CD4-positive, CD25-positive, alpha-beta regulatory T cell (primary cell): ENCODE measurements around the gene WWOX. TPM values are rescaled to one million over a fixed set of nuclear protein-coding genes. Genes with fewer than 3 reads are reported as not detected.

Experiments
- ATAC-seq, 2 donors: fragments of 150-1000 bp; cut with Tn5 transposase; one replicate each; pipeline ENCODE4 v1.10.0; 2021; ENCODE audit warnings: low read depth in 2 of 2, moderate number of reproducible peaks in 2 of 2, moderate library complexity in 1 of 2
- DNase-seq, 3 donors: peaks; one replicate each; pipeline versions ENCODE4 v3.0.0 to v3.0.0-alpha.2; 2012 to 2022; ENCODE audit warnings: mixed read lengths in 1 of 3
- H3K27ac ChIP-seq: one replicate; pipeline ENCODE4 v1.7.0; 2013; ENCODE audit warnings: mild to moderate bottlenecking, low read length; ENCODE audit not compliant: insufficient read depth, poor library complexity, severe bottlenecking
- H3K27me3 ChIP-seq: one replicate; pipeline ENCODE4 v1.7.0; 2013; ENCODE audit warnings: low read length; ENCODE audit not compliant: control insufficient read depth, insufficient read depth
- H3K36me3 ChIP-seq: one replicate; pipeline ENCODE4 v1.7.0; 2013; ENCODE audit warnings: mild to moderate bottlenecking, low read length, moderate library complexity; ENCODE audit not compliant: control insufficient read depth, insufficient read depth
- H3K4me1 ChIP-seq: 2 replicates; pipeline ENCODE4 v1.7.0; 2013; ENCODE audit warnings: mild to moderate bottlenecking, low read length; ENCODE audit not compliant: insufficient read depth, control insufficient read depth, poor library complexity, severe bottlenecking
- H3K4me3 ChIP-seq: one replicate; pipeline ENCODE4 v1.7.0; 2013; ENCODE audit warnings: low read depth, mild to moderate bottlenecking, low read length, moderate library complexity
- H3K9me3 ChIP-seq, 2 experiments: 1 replicate in 1 of 2; 2 replicates in 1 of 2; pipeline ENCODE4 v1.7.0; 2013; ENCODE audit warnings: low read length in 2 of 2, mild to moderate bottlenecking in 1 of 2, moderate library complexity in 1 of 2; ENCODE audit not compliant: control insufficient read depth in 2 of 2
- H3K27ac Mint-ChIP-seq, 3 donors: one replicate each; pipeline ENCODE4 v1.8.0; 2020 to 2022; ENCODE audit warnings: mild to moderate bottlenecking in 3 of 3, mixed read lengths in 3 of 3, moderate library complexity in 2 of 3
- H3K27me3 Mint-ChIP-seq: one replicate; pipeline ENCODE4 v1.8.0; 2022; ENCODE audit warnings: mild to moderate bottlenecking, mixed read lengths
- H3K36me3 Mint-ChIP-seq: one replicate; pipeline ENCODE4 v1.8.0; 2020; ENCODE audit warnings: mixed read lengths
- H3K4me1 Mint-ChIP-seq, 4 donors: one replicate each; pipeline ENCODE4 v1.8.0; 2020 to 2022; ENCODE audit warnings: mixed read lengths in 4 of 4, mild to moderate bottlenecking in 1 of 4
- H3K4me3 Mint-ChIP-seq, 4 donors: one replicate each; pipeline ENCODE4 v1.8.0; 2020 to 2022; ENCODE audit warnings: mild to moderate bottlenecking in 4 of 4, mixed read lengths in 4 of 4, moderate library complexity in 3 of 4
- H3K9me3 Mint-ChIP-seq, 7 donors: one replicate each; pipeline ENCODE4 v1.8.0; 2020 to 2022; ENCODE audit warnings: mixed read lengths in 7 of 7, mild to moderate bottlenecking in 3 of 7, moderate library complexity in 2 of 7
- polyA plus RNA-seq, 4 donors: library from polyadenylated mRNA; unstranded; fragments of 300-500 nt; fragmentation: Illumina TruSeq; gene quantifications; one replicate each; pipeline ENCODE4 v1.2.3, GENCODE V29; 2021
- total RNA-seq: library from RNA; stranded (reverse); gene quantifications from one replicate; pipeline ENCODE4 v1.2.3, GENCODE V29; 2022

Gene WWOX
- total and polyA plus RNA-seq, 5 donors from 2014 or later = 10.3 to 18.6 (median 12.8) TPM

DNA sequence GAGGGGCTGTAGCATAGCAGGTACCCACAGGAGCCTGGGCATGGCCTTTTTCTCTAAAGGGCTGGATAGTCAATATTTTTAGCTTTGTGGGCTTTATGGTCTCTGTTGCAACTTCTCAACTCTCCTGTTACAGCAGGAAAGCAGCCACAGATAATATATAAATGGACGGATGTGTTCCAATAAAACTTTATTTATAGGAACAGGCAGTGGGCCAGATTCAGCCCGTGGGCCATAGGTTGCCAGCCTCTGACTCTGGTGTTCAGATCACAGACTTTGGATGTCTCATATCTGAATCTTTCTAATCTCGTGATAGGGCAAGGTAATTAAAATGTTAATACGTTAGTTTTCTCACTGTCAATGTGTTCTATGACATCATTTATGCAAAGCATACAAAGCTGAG lies 136.4 kb downstream of the WWOX start:
- H3K27ac ChIP-seq = no peak overlapping the region
- no peaks in the 10 kb centered on the region for H3K9me3 Mint-ChIP-seq
- H3K36me3 Mint-ChIP-seq = no peaks in the 10 kb centered on the region
- peaks cover 0 to 2% (median under 1%) of the 10 kb centered on the region in 4 donors for H3K4me1 Mint-ChIP-seq
- DNase-seq = no peak
- no peak overlapping the region for H3K4me3 ChIP-seq
- H3K9me3 ChIP-seq = no peaks in the 10 kb centered on the region
- no peaks in the 10 kb centered on the region for H3K36me3 ChIP-seq
- no peaks in the 10 kb centered on the region for H3K27me3 ChIP-seq
- peaks cover 3% of the 10 kb centered on the region for H3K4me1 ChIP-seq
- no peak overlapping the region for H3K4me3 Mint-ChIP-seq
- no peaks in the 10 kb centered on the region for H3K27me3 Mint-ChIP-seq
- no peak for ATAC-seq
- peak overlapping the region in 1 of 3 donors; percentile 23 for H3K27ac Mint-ChIP-seq

- Mint-ChIP-seq H3K4me3 (no peak overlapping the region), H3K9me3 (no peaks in the 10 kb centered on the region), H3K4me1 (peaks cover 0 to 2% (median under 1%) of the 10 kb centered on the region in 4 donors), H3K27ac (peak overlapping the region in 1 of 3 donors; percentile 33), H3K27me3 (no peaks in the 10 kb centered on the region), H3K36me3 (peaks cover 3% of the 10 kb centered on the region)
- no peak overlapping the region for H3K4me3 ChIP-seq
- H3K27me3 ChIP-seq = no peaks in the 10 kb centered on the region
- peaks cover 3% of the 10 kb centered on the region for H3K4me1 ChIP-seq
- no peaks in the 10 kb centered on the region for H3K9me3 ChIP-seq
- H3K27ac ChIP-seq = no peak overlapping the region
- DNase-seq (no peak), ATAC-seq (no peak)
- no peaks in the 10 kb centered on the region for H3K36me3 ChIP-seq
These were observed 138.4 kb downstream of the WWOX start for GRCh38 chr16:78237841-78238240.

- peaks cover 0 to 1% (median 0%) of the 10 kb centered on the region in 7 donors for H3K9me3 Mint-ChIP-seq
- ATAC-seq (no peak), DNase-seq (no peak)
- Histone ChIP-seq H3K27ac (no peak overlapping the region), H3K9me3 (no peaks in the 10 kb centered on the region), H3K4me3 (no peak overlapping the region), H3K4me1 (no peaks in the 10 kb centered on the region), H3K27me3 (no peaks in the 10 kb centered on the region), H3K36me3 (no peaks in the 10 kb centered on the region)
- H3K27ac Mint-ChIP-seq = no peak overlapping the region
- no peaks in the 10 kb centered on the region for H3K4me1 Mint-ChIP-seq
- H3K4me3 Mint-ChIP-seq = no peak overlapping the region
- no peaks in the 10 kb centered on the region for H3K27me3 Mint-ChIP-seq
- peaks cover 3% of the 10 kb centered on the region for H3K36me3 Mint-ChIP-seq
These were observed 141.2 kb downstream of the WWOX start for GRCh38 chr16:78240459-78241222.

DNA sequence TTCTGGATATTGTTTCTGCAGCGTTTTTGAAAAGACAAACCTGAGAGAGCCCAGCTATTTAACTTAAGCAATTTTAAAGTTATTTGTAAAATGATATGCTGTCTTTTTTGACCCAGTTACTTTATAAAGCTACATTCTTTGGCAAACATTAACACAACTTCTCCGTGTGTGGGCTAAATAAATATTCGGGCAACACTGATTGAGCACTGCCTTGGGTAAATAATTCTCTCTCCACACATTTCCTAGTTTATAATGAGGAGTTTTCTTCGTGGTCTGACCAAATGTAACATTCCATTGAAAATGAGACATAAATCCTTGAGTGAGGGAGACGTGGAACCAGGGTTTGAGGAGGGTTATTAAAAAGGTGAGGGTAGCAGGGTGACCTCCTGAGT lies 142.8 kb downstream of the WWOX start:
- Mint-ChIP-seq H3K27ac (no peak overlapping the region), H3K4me1 (peaks cover 0 to 2% (median 0%) of the 10 kb centered on the region in 4 donors), H3K27me3 (no peaks in the 10 kb centered on the region), H3K9me3 (peaks cover 0 to 1% (median 0%) of the 10 kb centered on the region in 7 donors), H3K4me3 (no peak overlapping the region), H3K36me3 (peaks cover 3% of the 10 kb centered on the region)
- H3K27me3 ChIP-seq = no peaks in the 10 kb centered on the region
- H3K4me3 ChIP-seq = no peak overlapping the region
- no peaks in the 10 kb centered on the region for H3K9me3 ChIP-seq
- no peaks in the 10 kb centered on the region for H3K36me3 ChIP-seq
- DNase-seq = no peak
- no peak overlapping the region for H3K27ac ChIP-seq
- no peak for ATAC-seq
- no peaks in the 10 kb centered on the region for H3K4me1 ChIP-seq

GRCh38 chr16:78244131-78244895 lies 144.9 kb downstream of the WWOX start:
- Histone ChIP-seq H3K4me3 (no peak overlapping the region), H3K4me1 (no peaks in the 10 kb centered on the region), H3K36me3 (no peaks in the 10 kb centered on the region), H3K27me3 (no peaks in the 10 kb centered on the region), H3K27ac (no peak overlapping the region), H3K9me3 (no peaks in the 10 kb centered on the region)
- no peak for DNase-seq
- Mint-ChIP-seq H3K27me3 (no peaks in the 10 kb centered on the region), H3K4me3 (no peak overlapping the region), H3K4me1 (peaks cover 0 to 2% (median 0%) of the 10 kb centered on the region in 4 donors), H3K9me3 (peaks cover 0 to 1% (median 0%) of the 10 kb centered on the region in 7 donors), H3K27ac (peak overlapping the region in 2 of 3 donors; percentile 35 to 52), H3K36me3 (peaks cover 10% of the 10 kb centered on the region)
- no peak for ATAC-seq

DNA sequence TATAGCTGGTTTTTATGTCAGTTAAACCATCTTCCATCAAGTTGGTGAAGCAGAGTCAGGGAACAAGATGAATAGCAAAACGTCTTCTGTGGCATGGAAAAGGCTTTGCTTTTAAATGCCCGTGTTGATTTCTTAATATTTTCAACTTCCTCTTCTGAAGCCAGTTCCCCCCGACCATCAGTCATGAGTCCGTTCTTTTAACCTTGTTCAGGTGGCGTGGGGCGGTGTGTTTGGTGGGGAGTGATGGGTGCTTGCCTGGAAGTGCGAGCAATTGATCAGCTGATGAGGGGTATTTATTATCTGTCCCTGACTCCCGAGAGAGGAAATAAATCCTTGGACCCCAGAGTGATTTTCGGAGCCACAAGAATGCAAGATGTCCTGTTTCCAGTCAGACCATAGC lies 147.1 kb downstream of the WWOX start:
- H3K4me3 Mint-ChIP-seq = no peak overlapping the region
- ATAC-seq = no peak

GRCh38 chr16:78249056-78249455 lies 149.6 kb downstream of the WWOX start:
- Mint-ChIP-seq H3K36me3 (peaks cover 7% of the 10 kb centered on the region), H3K9me3 (no peaks in the 10 kb centered on the region), H3K27ac (no peak overlapping the region), H3K4me3 (no peak overlapping the region), H3K27me3 (no peaks in the 10 kb centered on the region), H3K4me1 (peaks cover 0 to 2% (median 0%) of the 10 kb centered on the region in 4 donors)
- Histone ChIP-seq H3K9me3 (no peaks in the 10 kb centered on the region), H3K4me1 (no peaks in the 10 kb centered on the region), H3K27me3 (no peaks in the 10 kb centered on the region), H3K4me3 (no peak overlapping the region), H3K27ac (no peak overlapping the region), H3K36me3 (no peaks in the 10 kb centered on the region)
- DNase-seq (no peak), ATAC-seq (no peak)

More for the DNA sequence above, 147.1 kb downstream of the WWOX start:
- no peak overlapping the region for H3K4me3 ChIP-seq
- H3K4me1 ChIP-seq = no peaks in the 10 kb centered on the region
- Mint-ChIP-seq H3K36me3 (peaks cover 7% of the 10 kb centered on the region), H3K9me3 (peaks cover 0 to 1% (median 0%) of the 10 kb centered on the region in 7 donors), H3K27me3 (no peaks in the 10 kb centered on the region), H3K27ac (no peak overlapping the region), H3K4me1 (peaks cover 0 to 2% (median 0%) of the 10 kb centered on the region in 4 donors)
- no peaks in the 10 kb centered on the region for H3K27me3 ChIP-seq
- DNase-seq = no peak
- H3K9me3 ChIP-seq = no peaks in the 10 kb centered on the region
- no peaks in the 10 kb centered on the region for H3K36me3 ChIP-seq
- H3K27ac ChIP-seq = no peak overlapping the region
